ENCODE results near the gene CAPZA1. TPM values are rescaled to one million over a fixed set of nuclear protein-coding genes. Genes with fewer than 3 reads are reported as not detected.

The CAPZA1 gene
- polyA plus RNA-seq, 5 donors = 119 to 188 (median 144) TPM

- peak; percentile 63 to 75 for DNase-seq
Measured at GRCh38 chr1:112674986-112675727, 55.5 kb downstream of the CAPZA1 start.

- DNase-seq = no peak
Measured at GRCh38 chr1:112675728-112676381, 56.2 kb downstream of the CAPZA1 start.

GRCh38 chr1:112676543-112676942 is 56.9 kb downstream of the CAPZA1 start:
- no peak for DNase-seq

- no peak for DNase-seq
Measured at GRCh38 chr1:112677501-112677900, 57.9 kb downstream of the CAPZA1 start.

GRCh38 chr1:112678605-112679004 is 59.0 kb downstream of the CAPZA1 start:
- DNase-seq = no peak

GRCh38 chr1:112685913-112686312 is 66.3 kb downstream of the CAPZA1 start:
- DNase-seq = no peak

- DNase-seq = no peak
Measured at GRCh38 chr1:112686417-112686816, 66.8 kb downstream of the CAPZA1 start.

GRCh38 chr1:112686835-112687234 is 67.2 kb downstream of the CAPZA1 start:
- DNase-seq = no peak

- no peak for DNase-seq
Measured at GRCh38 chr1:112687361-112687760, 67.7 kb downstream of the CAPZA1 start.

GRCh38 chr1:112687785-112688496 is 68.3 kb downstream of the CAPZA1 start:
- DNase-seq = no peak

GRCh38 chr1:112688781-112689193 is 69.2 kb downstream of the CAPZA1 start:
- no peak for DNase-seq

GRCh38 chr1:112689196-112689841 is 69.7 kb downstream of the CAPZA1 start:
- DNase-seq = no peak

- no peak for DNase-seq
Measured at GRCh38 chr1:112689842-112690237, 70.2 kb downstream of the CAPZA1 start.

GRCh38 chr1:112692681-112693080 is 73.0 kb downstream of the CAPZA1 start:
- DNase-seq = no peak

GRCh38 chr1:112693821-112694220 is 74.2 kb downstream of the CAPZA1 start:
- no peak for DNase-seq

- DNase-seq = no peak
Measured at GRCh38 chr1:112694363-112694929, 74.8 kb downstream of the CAPZA1 start.

GRCh38 chr1:112695276-112695675 is 75.6 kb downstream of the CAPZA1 start:
- no peak for DNase-seq

GRCh38 chr1:112696578-112697314 is 77.1 kb downstream of the CAPZA1 start:
- DNase-seq = no peak

- no peak for DNase-seq
Measured at GRCh38 chr1:112697781-112698201, 78.2 kb downstream of the CAPZA1 start.

- no peak for DNase-seq
Measured at GRCh38 chr1:112698366-112699310, 79.0 kb downstream of the CAPZA1 start.

Measured in right lung (tissue), 5 donors.